Heart left ventricle (tissue), 16 donors: ENCODE measurements around the gene ADGRE1. TPM values are rescaled to one million over a fixed set of nuclear protein-coding genes. Genes with fewer than 3 reads are reported as not detected.

Source experiments
- ATAC-seq, 4 donors: fragments of 200-7000 bp; cut with Tn5 transposase; one replicate each; pipeline ENCODE4 v1.9.1; 2020 to 2022; ENCODE audit warnings: moderate library complexity in 4 of 4, mild to moderate bottlenecking in 3 of 4, moderate number of reproducible peaks in 1 of 4
- DNase-seq, 5 donors: peaks; one replicate each; pipeline ENCODE4 v3.0.0-alpha.2; 2020
- H3K27ac ChIP-seq, 12 donors: fragments of 200-600 bp; sonication (generic) in 4 of 12; one replicate each; pipeline versions ENCODE4 v1.5.0 to v1.8.0; 2016 to 2022; ENCODE audit warnings: mild to moderate bottlenecking in 2 of 12
- H3K27me3 ChIP-seq, 9 donors: fragments of 200-600 bp; sonication (generic) in 2 of 9; one replicate each; pipeline versions ENCODE4 v1.5.1 to v1.8.0; 2016 to 2022; ENCODE audit warnings: mild to moderate bottlenecking in 3 of 9
- H3K36me3 ChIP-seq, 9 donors: fragments of 200-600 bp; sonication (generic) in 2 of 9; one replicate each; pipeline versions ENCODE4 v1.5.0 to v1.8.0; 2018 to 2022; ENCODE audit warnings: mild to moderate bottlenecking in 2 of 9
- H3K4me1 ChIP-seq, 12 donors: fragments of 200-600 bp; sonication (generic) in 4 of 12; one replicate each; pipeline versions ENCODE4 v1.5.0 to v1.8.0; 2016 to 2022; ENCODE audit warnings: mild to moderate bottlenecking in 3 of 12
- H3K4me3 ChIP-seq, 12 donors: fragments of 200-600 bp; sonication (generic) in 4 of 12; one replicate each; pipeline versions ENCODE4 v1.5.0 to v1.8.0; 2017 to 2022; ENCODE audit warnings: mild to moderate bottlenecking in 9 of 12, moderate library complexity in 4 of 12
- H3K9me3 ChIP-seq, 12 donors: fragments of 200-600 bp; sonication (generic) in 4 of 12; one replicate each; pipeline versions ENCODE4 v1.5.0 to v1.8.0; 2016 to 2022; ENCODE audit warnings: mild to moderate bottlenecking in 1 of 12
- CTCF ChIP-seq, 12 donors: fragments of 200-600 bp; sonication (generic) in 4 of 12; IDR thresholded peaks; one replicate each; pipeline versions ENCODE4 v1.5.0 to v1.8.0; 2018 to 2022; ENCODE audit warnings: antibody characterized with exemption in 12 of 12, mild to moderate bottlenecking in 5 of 12
- POLR2A ChIP-seq, 2 donors: fragments of 450-650 bp; IDR thresholded peaks; one replicate each; pipeline ENCODE4 v1.6.1; 2017; ENCODE audit warnings: antibody characterized with exemption in 2 of 2, mild to moderate bottlenecking in 2 of 2, moderate library complexity in 2 of 2
- WGBS, 4 donors: extraction: QIAGEN DNeasy Blood & Tissue Kit in 2 of 4; methylation state at CpG; one replicate each; pipeline versions ENCODE4 v1.1.5 to v1.1.7; 2013 to 2018; 5-methylcytosine and 5-hydroxymethylcytosine counted together
- intact Hi-C, 10 donors: fragments of 100-400 bp; cut with DNase I; formaldehyde crosslinking; loops; one replicate each; pipeline versions ENCODE4 v1.11.1 to v1.14.2; 2022
- polyA plus RNA-seq, 2 donors: library from polyadenylated mRNA; stranded (reverse); fragments of 200-250 nt; gene quantifications; one replicate each; pipeline ENCODE4 v1.2.3, GENCODE V29; 2013
- total RNA-seq, 9 donors: library from RNA; depleted of rRNA in 2 of 9; stranded (reverse); fragments of >200 nt in 2 of 9; fragmentation: NEBNext Ultra II Directional in 3 of 9; extraction: Animal tissue kit (Norgen Biotek cat#: 25700) in 3 of 9; gene quantifications; one replicate each; pipeline versions ENCODE4 v1.1.0 to v1.2.4, GENCODE V29; 2016 to 2023
- donor health status: ischemic (EF 13 %, LVEDD 7.1; RV severe dilation, severe dysfunction).
- donor health status: healthy with polysubstance abuse.
- donor health status: DM: no; HTN: yes; CAD: no.
- donor health status: DM: no; HTN: no; CAD: no.
- donor health status: ischemic (EF 25% LVEDD 6.9; RV normal size, moderate dysfunction).
- donor health status: ischemic (EF 25% LVEDD 5.7; RV mildly dilated, moderate dysfunction).
- donor health status: healthy.
- donor health status: DM: yes; HTN: yes; CAD: no.
- donor health status: ischemic (EF 35%, LVEDD 5.7; RV mildly dilated, moderate dysfunction).
- donor health status: nonischemic (EF 11% LVEDD 7.7; RV severe dilation, severe dysfunction).
- donor health status: DM: yes; HTN: yes; CAD: no.
- donor health status: PGD.
- donor health status: ischemic (EF 29% LVEDD 5.4; RV normal size, mild dysfunction).
- donor health status: nonischemic (EF 23%, LVEDD 6.1; RV moderate dilation, normal function).

Gene ADGRE1
- total and polyA plus RNA-seq, 11 donors: 0.12 to 6.4 (median 0.20) TPM; not detected in 6

GRCh38 chr19:6967967-6968366 lies 80.6 kb downstream of the ADGRE1 start:
- H3K27me3 ChIP-seq: peaks cover 0 to 21% (median 0%) of the 10 kb centered on the region in 9 donors
- WGBS, 4 donors: 67 to 75% (median 71%) methylated on average over 4 of the region's 4 CpGs

GRCh38 chr19:6969490-6969889 lies 82.1 kb downstream of the ADGRE1 start:
- Histone ChIP-seq H3K36me3 (no peaks in the 10 kb centered on the region), H3K27ac (peak overlapping the region in 1 of 12 donors; percentile 44), H3K27me3 (peaks cover 0 to 25% (median 0%) of the 10 kb centered on the region in 9 donors), H3K4me3 (no peak overlapping the region), H3K4me1 (peaks cover 0 to 10% (median 0%) of the 10 kb centered on the region in 12 donors), H3K9me3 (no peaks in the 10 kb centered on the region)
- 59 to 80% (median 71%) methylated on average over 2 of the region's 2 CpGs for WGBS, 4 donors
- intact Hi-C loops: no loop called here
- ATAC-seq: no peak
- no peak for DNase-seq
- TF ChIP-seq CTCF (IDR thresholded peaks at IDR 0.05) (no peak), POLR2A (IDR thresholded peaks at IDR 0.05) (no peak)

More at GRCh38 chr19:6967967-6968366, 80.6 kb downstream of the ADGRE1 start:
- peaks cover 0 to 10% (median 0%) of the 10 kb centered on the region in 12 donors for H3K4me1 ChIP-seq
- H3K27ac ChIP-seq: peak overlapping the region in 1 of 12 donors; percentile 32
- TF ChIP-seq CTCF (IDR thresholded peaks at IDR 0.05) (no peak), POLR2A (IDR thresholded peaks at IDR 0.05) (no peak)
- no peak overlapping the region for H3K4me3 ChIP-seq
- H3K9me3 ChIP-seq: no peaks in the 10 kb centered on the region
- DNase-seq (no peak), ATAC-seq (no peak)
- intact Hi-C loops: no loop called here
- H3K36me3 ChIP-seq: no peaks in the 10 kb centered on the region

- Histone ChIP-seq H3K27me3 (peaks cover 0 to 27% (median 0%) of the 10 kb centered on the region in 9 donors), H3K36me3 (no peaks in the 10 kb centered on the region), H3K4me3 (no peak overlapping the region), H3K9me3 (no peaks in the 10 kb centered on the region), H3K4me1 (peaks cover 0 to 10% (median 0%) of the 10 kb centered on the region in 12 donors), H3K27ac (peak overlapping the region in 1 of 12 donors; percentile 44)
- DNase-seq (no peak), ATAC-seq (no peak)
- intact Hi-C loops: no loop called here
- WGBS, 4 donors: 54 to 61% (median 60%) methylated on average over 2 of the region's 2 CpGs
- TF ChIP-seq CTCF (IDR thresholded peaks at IDR 0.05) (no peak), POLR2A (IDR thresholded peaks at IDR 0.05) (no peak)
These were observed 82.6 kb downstream of the ADGRE1 start for GRCh38 chr19:6970021-6970420.

GRCh38 chr19:6970443-6970842 lies 83.1 kb downstream of the ADGRE1 start:
- ATAC-seq (no peak), DNase-seq (no peak)
- Histone ChIP-seq H3K4me1 (peaks cover 0 to 10% (median 0%) of the 10 kb centered on the region in 12 donors), H3K4me3 (no peak overlapping the region), H3K27ac (peak overlapping the region in 1 of 12 donors; percentile 44), H3K9me3 (no peaks in the 10 kb centered on the region), H3K27me3 (peaks cover 0 to 25% (median 0%) of the 10 kb centered on the region in 9 donors), H3K36me3 (no peaks in the 10 kb centered on the region)
- TF ChIP-seq POLR2A (IDR thresholded peaks at IDR 0.05): no peak
- no peak for TF ChIP-seq CTCF (IDR thresholded peaks at IDR 0.05)
- intact Hi-C loops: no loop called here
- 80 to 89% (median 84%) methylated on average over 5 of the region's 5 CpGs for WGBS, 4 donors
